ENCODE results near the gene IGFLR1. TPM values are rescaled to one million over a fixed set of nuclear protein-coding genes. Genes with fewer than 3 reads are reported as not detected.
A peak's percentile ranks its signal among the peaks of the same experiment; 100 is the strongest.
"Not testable (repeated sequence)": the region's sequence is repeated elsewhere in the genome, so short reads cannot be mapped to it uniquely, and the experiment has no call there.

IGFLR1 gene
- total RNA-seq, 1 donor from 2014 or later = 2.9 TPM

DNA sequence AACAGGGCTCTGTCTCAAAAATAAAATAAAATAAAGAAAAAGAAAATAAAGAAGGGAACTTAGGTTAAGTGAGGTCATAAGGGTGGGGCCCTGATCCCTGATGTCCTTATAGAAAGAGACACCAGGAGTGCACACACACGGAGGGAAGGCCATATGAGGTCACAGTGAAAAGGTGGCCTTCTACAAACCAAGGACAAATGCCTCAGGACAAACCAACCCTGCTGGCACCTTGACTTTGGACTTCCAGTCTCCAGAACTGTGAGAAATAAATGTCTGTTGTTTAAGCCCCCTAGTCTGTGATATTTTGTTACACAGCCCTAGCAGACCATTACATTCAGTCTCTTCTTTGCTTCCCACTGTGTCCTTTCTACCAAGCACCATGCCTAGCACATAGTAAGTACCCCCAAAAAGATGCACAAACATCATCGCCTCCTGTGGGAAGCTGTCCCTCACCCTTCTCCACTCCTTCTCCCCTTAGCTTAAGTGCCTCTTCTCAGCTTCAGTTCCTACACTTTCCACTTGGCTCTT lies 46.3 kb downstream of the IGFLR1 start:
- DNase-seq (no peak), ATAC-seq (ENCODE audit: poor library complexity) (no peak)
- intact Hi-C loops (cut with DNase I) = loop anchor here (2.0 kb wide), 1 partner anchor 21 kb away; no protein-coding TSS in a partner anchor

DNA sequence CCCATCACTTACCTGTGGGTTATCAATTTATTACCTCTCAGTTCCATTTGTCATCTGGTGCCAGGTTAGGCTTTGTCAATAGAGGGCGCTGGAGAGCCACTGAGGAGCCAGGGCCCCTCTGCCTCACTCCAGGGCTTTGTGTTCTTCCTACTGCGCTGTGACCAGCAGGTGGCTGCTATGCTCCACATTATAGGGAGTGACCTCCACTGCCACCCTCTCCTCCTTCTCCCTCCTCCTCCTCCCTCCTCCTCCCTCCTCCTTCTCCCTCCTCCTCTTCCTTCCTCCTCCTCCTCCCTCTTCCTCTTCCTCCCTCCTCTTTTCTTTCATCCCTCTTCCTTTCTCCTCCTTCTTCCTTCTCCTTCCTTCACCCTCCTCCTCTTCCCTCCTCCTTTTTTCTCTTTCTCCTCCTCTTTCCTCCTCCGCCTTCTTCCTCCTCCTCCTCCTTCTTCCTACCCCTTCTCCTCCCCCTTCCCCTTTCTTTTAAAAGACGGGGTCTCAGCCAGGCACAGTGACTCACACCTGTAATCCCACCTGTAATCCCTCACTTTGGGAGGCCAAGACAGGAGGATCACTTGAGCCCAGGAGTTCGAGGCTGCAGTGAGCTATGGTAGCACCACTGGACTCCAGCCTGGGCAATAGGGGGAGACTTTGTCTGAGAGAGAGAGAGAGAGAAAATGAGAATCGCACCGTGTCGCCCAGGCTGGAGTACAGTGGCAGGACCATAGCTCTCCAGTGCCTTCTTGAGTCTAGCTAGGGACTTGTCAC lies 48.2 kb downstream of the IGFLR1 start:
- intact Hi-C loops (cut with DNase I) = loop anchor here (2.0 kb wide), 1 partner anchor 23 kb away; no protein-coding TSS in a partner anchor
- ATAC-seq (ENCODE audit: poor library complexity) (peak; percentile 99), DNase-seq (peak; percentile 91)

DNA sequence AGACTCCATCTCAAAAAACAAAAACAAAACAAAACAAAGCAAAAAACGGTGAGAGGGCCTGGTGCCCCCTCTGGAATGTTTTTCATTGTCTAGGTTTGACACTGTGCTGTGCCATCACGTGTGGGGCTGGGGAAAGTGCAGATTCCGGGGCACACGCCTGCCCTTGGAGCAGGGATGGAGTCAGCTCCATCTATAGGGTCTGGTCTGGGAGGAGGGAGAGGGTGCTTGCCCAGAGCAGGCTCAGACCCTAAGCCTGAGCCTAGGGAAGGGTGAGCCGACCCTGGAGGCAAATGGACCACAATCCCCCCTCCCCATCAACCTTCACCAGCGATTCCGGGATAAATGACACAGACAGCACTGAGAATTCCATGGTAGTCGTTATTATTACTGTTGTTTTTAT lies 48.8 kb downstream of the IGFLR1 start:
- ATAC-seq (ENCODE audit: poor library complexity) (peak; percentile 17), DNase-seq (no peak)
- intact Hi-C loops (cut with DNase I) = no loop called here

DNA sequence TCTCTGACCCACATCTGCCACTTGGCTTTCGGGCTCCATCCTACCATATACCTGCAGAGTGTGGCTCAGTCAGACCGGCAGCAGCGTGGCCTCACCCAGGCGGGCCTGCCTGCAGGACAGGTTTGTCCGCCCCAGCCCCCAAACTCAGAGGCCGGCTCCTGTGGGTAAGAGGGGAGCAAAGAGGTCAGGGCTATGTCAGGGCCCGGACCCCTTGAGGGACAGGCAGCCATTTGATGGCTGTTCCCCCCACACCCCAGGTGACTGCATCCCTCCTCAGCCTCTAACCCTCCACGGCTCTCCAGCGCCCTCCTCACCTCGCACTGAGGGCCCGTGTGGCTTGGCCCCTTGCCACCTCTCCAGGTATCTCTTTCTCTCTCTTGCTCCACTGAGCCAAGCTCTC lies 50.2 kb downstream of the IGFLR1 start:
- intact Hi-C loops (cut with DNase I) = no loop called here
- DNase-seq = no peak

DNA sequence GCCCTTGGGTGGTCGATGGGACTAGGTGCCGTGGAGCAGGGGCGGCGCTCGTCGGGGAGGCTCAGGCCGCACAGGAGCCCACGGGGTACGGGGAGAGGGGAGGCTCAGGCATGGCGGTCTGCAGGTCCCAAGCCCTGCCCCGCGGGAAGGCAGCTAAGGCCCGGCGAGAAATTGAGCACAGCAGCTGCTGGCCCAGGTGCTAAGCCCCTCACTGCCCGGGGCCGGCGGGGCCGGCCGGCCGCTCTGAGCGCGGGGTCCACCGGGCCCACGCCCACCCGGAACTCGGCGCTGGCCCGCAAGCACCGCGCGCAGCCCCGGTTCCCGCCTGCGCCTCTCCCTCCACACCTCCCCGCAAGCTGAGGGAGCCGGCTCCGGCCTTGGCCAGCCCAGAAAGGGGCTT lies 51.1 kb downstream of the IGFLR1 start:
- DNase-seq; ATAC-seq (ENCODE audit: poor library complexity); intact Hi-C loops (cut with DNase I): not testable (repeated sequence)

More for the DNA sequence above, 50.2 kb downstream of the IGFLR1 start:
- ATAC-seq (ENCODE audit: poor library complexity) = no peak

DNA sequence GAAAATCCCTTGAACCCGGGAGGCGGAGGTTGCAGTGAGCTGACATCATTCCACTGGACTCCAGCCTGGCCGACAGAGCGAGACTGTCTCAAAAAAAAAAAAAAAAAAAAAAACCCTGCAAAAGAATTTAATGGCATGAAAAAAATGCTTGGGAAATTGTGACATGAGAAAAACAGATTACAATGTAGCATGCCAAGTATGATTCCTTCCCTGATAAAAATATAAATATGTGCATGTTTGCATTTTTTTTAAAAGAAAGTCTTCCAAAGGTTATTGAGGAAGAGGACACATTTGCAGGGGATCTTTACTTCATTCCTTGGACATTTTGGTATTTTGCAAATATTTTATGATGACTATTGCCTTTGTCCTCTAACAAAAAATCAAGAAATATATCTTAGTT lies 52.4 kb downstream of the IGFLR1 start:
- no peak for DNase-seq
- no peak for ATAC-seq (ENCODE audit: poor library complexity)
- intact Hi-C loops (cut with DNase I) = no loop called here

Other genes with a start within 250 kb of the IGFLR1 start
- 3.6 TPM for gene DMKN, start 228.8 kb downstream of the IGFLR1 start, total RNA-seq
- gene SBSN, start 214.1 kb downstream of the IGFLR1 start, total RNA-seq = not detected
- gene GAPDHS, start 209.0 kb downstream of the IGFLR1 start, total RNA-seq = not detected
- 75.7 TPM for gene TMEM147, start 196.8 kb downstream of the IGFLR1 start, total RNA-seq
- gene ATP4A, start 178.8 kb downstream of the IGFLR1 start, total RNA-seq = not detected
- gene PMIS2, start 156.3 kb downstream of the IGFLR1 start, total RNA-seq = not detected
- gene HAUS5, start 129.7 kb downstream of the IGFLR1 start, total RNA-seq = 3.3 TPM
- 48.9 TPM for gene RBM42, start 113.4 kb downstream of the IGFLR1 start, total RNA-seq
- gene ETV2, start 100.7 kb downstream of the IGFLR1 start, total RNA-seq = 0.32 TPM
- 1,337 TPM for gene COX6B1, start 94.1 kb downstream of the IGFLR1 start, total RNA-seq
- not detected for gene UPK1A, start 75.9 kb downstream of the IGFLR1 start, total RNA-seq
- not detected for gene ZBTB32, start 37.9 kb downstream of the IGFLR1 start, total RNA-seq
- 16.3 TPM for gene KMT2B, start 24.4 kb downstream of the IGFLR1 start, total RNA-seq
- 22.6 TPM for gene U2AF1L4, start 3.0 kb upstream of the IGFLR1 start, total RNA-seq
- gene PSENEN, start 3.2 kb upstream of the IGFLR1 start, total RNA-seq = 40.7 TPM
- gene LIN37, start 6.1 kb upstream of the IGFLR1 start, total RNA-seq = 5.2 TPM
- 570 TPM for gene HSPB6, start 14.6 kb upstream of the IGFLR1 start, total RNA-seq
- 5.9 TPM for gene PROSER3, start 15.7 kb upstream of the IGFLR1 start, total RNA-seq
- gene ARHGAP33, start 33.1 kb upstream of the IGFLR1 start, total RNA-seq = 3.0 TPM
- not detected for gene PRODH2, start 70.4 kb upstream of the IGFLR1 start, total RNA-seq
- not detected for gene NPHS1, start 110.1 kb upstream of the IGFLR1 start, total RNA-seq
- gene KIRREL2, start 114.5 kb upstream of the IGFLR1 start, total RNA-seq = not detected
- gene APLP1, start 126.1 kb upstream of the IGFLR1 start, total RNA-seq = 17.8 TPM
- 2.6 TPM for gene NFKBID, start 158.1 kb upstream of the IGFLR1 start, total RNA-seq
- gene HCST, start 160.1 kb upstream of the IGFLR1 start, total RNA-seq = 4.1 TPM
- 28.3 TPM for gene TYROBP, start 165.8 kb upstream of the IGFLR1 start, total RNA-seq
- 6.1 TPM for gene LRFN3, start 193.9 kb upstream of the IGFLR1 start, total RNA-seq

All from Right ventricle myocardium superior (tissue), 1 donor.